HG03280 (cell line): Measurements from ENCODE around the gene TMEM178B.
"Not testable (repeated sequence)": the region's sequence is repeated elsewhere in the genome, so short reads cannot be mapped to it uniquely, and the experiment has no call there.

ENCODE experiments used
- ATAC-seq: cut with Tn5 transposase; IDR thresholded peaks from one replicate; pipeline ENCODE4 v1.9.1; 2021; ENCODE audit warnings: mild to moderate bottlenecking, moderate library complexity; ENCODE audit not compliant: unreplicated experiment

The TMEM178B gene

GRCh38 chr7:141178486-141179135, 104.7 kb downstream of the TMEM178B start:
- ATAC-seq: no peak

- ATAC-seq: no peak
These were observed 107.9 kb downstream of the TMEM178B start for GRCh38 chr7:141181812-141182211.

GRCh38 chr7:141184532-141185190, 110.8 kb downstream of the TMEM178B start:
- ATAC-seq: no peak

- ATAC-seq: no peak
These were observed 111.6 kb downstream of the TMEM178B start for GRCh38 chr7:141185369-141185967.

- no peak for ATAC-seq
These were observed 115.4 kb downstream of the TMEM178B start for GRCh38 chr7:141189231-141189630.

GRCh38 chr7:141190495-141190894, 116.6 kb downstream of the TMEM178B start:
- ATAC-seq: no peak

- ATAC-seq: no peak
These were observed 117.4 kb downstream of the TMEM178B start for GRCh38 chr7:141191277-141191676.

- ATAC-seq: no peak
These were observed 119.2 kb downstream of the TMEM178B start for GRCh38 chr7:141193066-141193465.

GRCh38 chr7:141195722-141196121, 121.9 kb downstream of the TMEM178B start:
- not testable (repeated sequence) for ATAC-seq

- no peak for ATAC-seq
These were observed 124.5 kb downstream of the TMEM178B start for GRCh38 chr7:141198194-141198958.

GRCh38 chr7:141200191-141201108, 126.6 kb downstream of the TMEM178B start:
- no peak for ATAC-seq

- ATAC-seq: no peak
These were observed 127.5 kb downstream of the TMEM178B start for GRCh38 chr7:141201145-141201885.

GRCh38 chr7:141202535-141202934, 128.7 kb downstream of the TMEM178B start:
- no peak for ATAC-seq

GRCh38 chr7:141203177-141203576, 129.3 kb downstream of the TMEM178B start:
- no peak for ATAC-seq

- ATAC-seq: no peak
These were observed 129.7 kb downstream of the TMEM178B start for GRCh38 chr7:141203586-141203985.

- ATAC-seq: no peak
These were observed 133.8 kb downstream of the TMEM178B start for GRCh38 chr7:141207661-141208060.

- no peak for ATAC-seq
These were observed 134.7 kb downstream of the TMEM178B start for GRCh38 chr7:141208539-141208938.

GRCh38 chr7:141209454-141209853, 135.6 kb downstream of the TMEM178B start:
- no peak for ATAC-seq

- ATAC-seq: no peak
These were observed 137.0 kb downstream of the TMEM178B start for GRCh38 chr7:141210862-141211261.

GRCh38 chr7:141213226-141213625, 139.4 kb downstream of the TMEM178B start:
- ATAC-seq: no peak
